Right atrium auricular region (tissue), 2 donors: ENCODE results near the gene RGSL1. TPM values are rescaled to one million over a fixed set of nuclear protein-coding genes. Genes with fewer than 3 reads are reported as not detected.

Source experiments
- DNase-seq: peaks from one replicate; pipeline ENCODE4 v3.0.0-alpha.2; 2019; ENCODE audit warnings: low spot score
- H3K27ac ChIP-seq, 2 donors: fragments of 200-600 bp; sonication (generic); 1 replicate in 1 of 2; 2 replicates in 1 of 2; pipeline ENCODE4 v1.5.1; 2016 to 2019
- H3K27me3 ChIP-seq, 2 donors: fragments of 200-600 bp; sonication (generic); one replicate each; pipeline versions ENCODE4 v1.5.1 to v1.6.0; 2017 to 2019
- H3K36me3 ChIP-seq: fragments of 200-600 bp; sonication (generic); one replicate; pipeline ENCODE4 v1.5.1; 2016
- H3K4me1 ChIP-seq, 2 donors: fragments of 200-600 bp; sonication (generic); one replicate each; pipeline versions ENCODE4 v1.5.1 to v1.6.0; 2017 to 2019
- H3K4me3 ChIP-seq, 2 donors: fragments of 200-600 bp; sonication (generic); 1 replicate in 1 of 2; 2 replicates in 1 of 2; pipeline ENCODE4 v1.5.1; 2017 to 2019; ENCODE audit warnings: mild to moderate bottlenecking in 1 of 2, moderate library complexity in 1 of 2
- H3K9me3 ChIP-seq, 2 donors: fragments of 200-600 bp; sonication (generic); one replicate each; pipeline ENCODE4 v1.5.1; 2019
- total RNA-seq, 2 donors: library from RNA; depleted of rRNA; stranded (reverse); fragments of >200 nt; gene quantifications; one replicate each; pipeline ENCODE4 v1.1.0, GENCODE V29; 2016
- TF ChIP-seq, protein P1 (sequence below), 2 donors: fragments of 200-600 bp; sonication (generic); IDR thresholded peaks; one replicate each; pipeline ENCODE4 v1.5.1; 2019; ENCODE audit warnings: antibody characterized with exemption in 2 of 2

Gene RGSL1
- total RNA-seq, 2 donors from 2014 or later: not detected

DNA sequence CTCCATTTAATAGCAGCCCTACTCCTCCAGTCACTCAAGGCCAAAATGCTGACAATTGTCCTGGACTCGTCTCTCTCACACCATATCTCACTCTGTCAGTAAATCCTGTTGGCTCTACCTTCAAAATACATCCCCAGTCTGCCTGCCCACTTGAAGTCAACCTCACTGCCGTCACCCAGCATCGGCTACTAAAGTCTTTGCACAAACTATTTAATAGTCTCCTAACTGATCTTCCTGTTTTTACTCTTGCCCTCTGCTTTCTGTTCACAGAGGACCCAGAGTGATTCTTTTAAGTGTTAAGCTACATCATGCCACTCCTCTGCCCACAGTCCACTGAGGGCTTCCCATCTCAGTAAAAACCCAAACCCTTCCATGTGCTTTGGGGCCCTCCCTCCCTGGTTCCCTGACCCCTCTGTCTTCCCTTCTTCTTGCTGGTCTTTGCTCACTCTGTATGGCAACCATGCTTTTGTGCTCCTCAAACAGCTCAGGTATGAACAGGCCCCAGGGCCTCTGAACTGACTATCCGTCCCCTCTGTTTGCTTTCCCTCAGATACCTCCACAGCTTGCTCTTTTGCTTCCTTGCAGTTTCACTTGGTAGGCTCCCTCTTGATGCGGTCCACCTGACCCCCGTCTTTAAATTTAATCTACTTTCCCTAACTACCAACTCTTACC is 120.1 kb downstream of the RGSL1 start:
- no peaks in the 10 kb centered on the region for H3K9me3 ChIP-seq
- no peaks in the 10 kb centered on the region for H3K27me3 ChIP-seq
- H3K27ac ChIP-seq: no peak overlapping the region
- no peak overlapping the region for H3K4me3 ChIP-seq
- DNase-seq: no peak
- peaks cover 11% of the 10 kb centered on the region for H3K36me3 ChIP-seq
- H3K4me1 ChIP-seq: no peaks in the 10 kb centered on the region
- TF ChIP-seq, protein P1, sequence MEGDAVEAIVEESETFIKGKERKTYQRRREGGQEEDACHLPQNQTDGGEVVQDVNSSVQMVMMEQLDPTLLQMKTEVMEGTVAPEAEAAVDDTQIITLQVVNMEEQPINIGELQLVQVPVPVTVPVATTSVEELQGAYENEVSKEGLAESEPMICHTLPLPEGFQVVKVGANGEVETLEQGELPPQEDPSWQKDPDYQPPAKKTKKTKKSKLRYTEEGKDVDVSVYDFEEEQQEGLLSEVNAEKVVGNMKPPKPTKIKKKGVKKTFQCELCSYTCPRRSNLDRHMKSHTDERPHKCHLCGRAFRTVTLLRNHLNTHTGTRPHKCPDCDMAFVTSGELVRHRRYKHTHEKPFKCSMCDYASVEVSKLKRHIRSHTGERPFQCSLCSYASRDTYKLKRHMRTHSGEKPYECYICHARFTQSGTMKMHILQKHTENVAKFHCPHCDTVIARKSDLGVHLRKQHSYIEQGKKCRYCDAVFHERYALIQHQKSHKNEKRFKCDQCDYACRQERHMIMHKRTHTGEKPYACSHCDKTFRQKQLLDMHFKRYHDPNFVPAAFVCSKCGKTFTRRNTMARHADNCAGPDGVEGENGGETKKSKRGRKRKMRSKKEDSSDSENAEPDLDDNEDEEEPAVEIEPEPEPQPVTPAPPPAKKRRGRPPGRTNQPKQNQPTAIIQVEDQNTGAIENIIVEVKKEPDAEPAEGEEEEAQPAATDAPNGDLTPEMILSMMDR (IDR thresholded peaks at IDR 0.05): no peak

DNA sequence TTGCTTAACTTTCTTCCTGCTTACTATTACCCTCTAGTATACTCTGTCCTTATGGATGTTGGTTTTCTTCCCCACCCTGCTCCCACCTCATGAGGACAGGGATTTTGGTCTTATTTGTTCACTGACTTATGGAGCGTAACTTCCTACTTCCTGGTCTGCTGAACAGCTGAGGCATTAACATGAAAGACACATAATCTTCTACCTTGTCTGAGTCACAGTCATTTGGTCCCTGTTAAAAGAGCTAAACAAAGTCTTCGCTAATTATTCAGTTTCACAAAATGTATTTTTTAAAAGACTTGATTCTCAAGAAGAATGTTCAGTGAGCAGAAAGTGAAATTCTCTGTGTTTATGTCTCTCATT is 120.6 kb downstream of the RGSL1 start:
- H3K4me3 ChIP-seq: no peak overlapping the region
- H3K4me1 ChIP-seq: no peaks in the 10 kb centered on the region
- DNase-seq: no peak
- peaks cover 13% of the 10 kb centered on the region for H3K36me3 ChIP-seq
- H3K27me3 ChIP-seq: no peaks in the 10 kb centered on the region
- H3K9me3 ChIP-seq: no peaks in the 10 kb centered on the region
- no peak overlapping the region for H3K27ac ChIP-seq
- TF ChIP-seq, protein P1 (IDR thresholded peaks at IDR 0.05): no peak

DNA sequence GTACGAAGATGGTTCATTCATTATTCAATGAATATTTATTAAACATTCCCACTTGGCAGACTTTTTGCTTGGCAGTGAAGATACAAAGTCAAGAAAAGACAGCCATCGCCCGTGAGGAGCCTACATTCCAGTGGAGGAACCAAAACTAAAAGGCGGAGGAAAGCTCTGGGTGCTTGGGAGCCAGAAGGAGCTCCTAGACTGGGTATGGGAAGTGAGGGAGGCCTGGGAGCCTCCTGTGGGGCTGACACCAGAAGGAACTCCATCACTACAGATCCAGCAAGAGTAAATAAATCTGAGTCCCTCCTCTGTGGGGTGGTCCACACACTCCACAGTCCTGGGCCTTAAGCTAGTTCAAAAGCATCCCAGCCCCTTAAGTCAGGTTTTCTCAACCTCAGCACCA is 124.2 kb downstream of the RGSL1 start:
- no peaks in the 10 kb centered on the region for H3K27me3 ChIP-seq
- H3K4me1 ChIP-seq: no peaks in the 10 kb centered on the region
- no peaks in the 10 kb centered on the region for H3K9me3 ChIP-seq
- no peak overlapping the region for H3K27ac ChIP-seq
- TF ChIP-seq, protein P1 (IDR thresholded peaks at IDR 0.05): no peak
- H3K36me3 ChIP-seq: peaks cover 24% of the 10 kb centered on the region
- H3K4me3 ChIP-seq: no peak overlapping the region
- DNase-seq: no peak

DNA sequence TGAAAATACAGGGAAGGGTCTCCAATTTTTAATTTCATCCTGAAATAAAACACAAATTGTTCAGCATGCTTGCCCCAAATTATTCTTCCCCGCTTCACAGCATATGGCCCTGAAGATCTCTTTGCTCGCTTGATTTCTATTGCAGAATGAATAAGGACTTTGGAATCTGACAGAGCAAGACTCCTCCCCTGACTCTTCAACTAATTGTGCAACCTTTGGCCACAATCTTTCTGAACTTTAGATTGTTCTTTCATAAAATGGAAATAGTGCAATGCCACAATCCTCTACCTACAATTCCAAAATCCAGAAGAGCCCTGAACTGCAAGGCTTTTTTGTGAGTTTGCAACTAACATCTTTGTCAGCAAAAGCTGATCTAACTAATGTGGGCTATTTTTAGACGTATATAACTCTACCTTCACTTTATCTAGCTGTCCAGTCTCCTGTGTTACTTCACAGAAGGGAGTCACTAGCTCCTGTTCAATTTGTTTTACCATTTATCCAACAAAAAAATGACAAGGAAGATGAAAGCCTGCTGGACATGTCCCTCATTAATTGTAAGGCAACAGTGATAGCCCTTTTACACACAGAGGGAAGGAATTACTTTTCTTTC is 125.7 kb downstream of the RGSL1 start:
- Histone ChIP-seq H3K27me3 (no peaks in the 10 kb centered on the region), H3K4me1 (no peaks in the 10 kb centered on the region), H3K4me3 (no peak overlapping the region), H3K9me3 (no peaks in the 10 kb centered on the region), H3K36me3 (peaks cover 38% of the 10 kb centered on the region), H3K27ac (no peak overlapping the region)
- TF ChIP-seq, protein P1 (IDR thresholded peaks at IDR 0.05): no peak
- DNase-seq: no peak

DNA sequence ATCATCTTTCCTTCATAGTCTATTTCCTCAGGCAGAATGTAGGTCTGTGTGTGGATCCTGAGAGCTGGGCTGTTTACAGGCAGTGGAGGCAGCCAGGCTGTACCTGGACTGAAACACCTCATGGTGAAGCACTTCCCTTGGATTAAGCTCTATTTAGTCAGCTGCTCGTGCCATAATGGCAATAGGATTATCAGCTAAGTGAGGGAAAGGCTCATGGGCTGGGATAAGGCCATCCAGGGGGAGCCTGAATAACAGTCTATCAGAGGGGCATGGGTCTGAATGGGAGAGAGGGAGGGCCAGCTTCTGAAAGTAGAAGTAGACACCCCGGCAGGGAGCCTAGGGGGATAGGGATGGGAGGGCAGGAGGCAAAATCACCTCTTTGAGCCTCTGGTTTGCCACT is 130.8 kb downstream of the RGSL1 start:
- H3K36me3 ChIP-seq: peaks cover 30% of the 10 kb centered on the region
- DNase-seq: no peak

More for the DNA sequence above, 130.8 kb downstream of the RGSL1 start:
- Histone ChIP-seq H3K27ac (no peak overlapping the region), H3K4me3 (no peak overlapping the region), H3K4me1 (peaks cover 0 to 13% of the 10 kb centered on the region in 2 donors), H3K9me3 (no peaks in the 10 kb centered on the region), H3K27me3 (no peaks in the 10 kb centered on the region)
- TF ChIP-seq, protein P1 (IDR thresholded peaks at IDR 0.05): no peak
